GM18507 (cell line): ENCODE results near the gene ABAT.

ENCODE experiments used
- DNase-seq: peaks from one replicate; pipeline ENCODE4 v3.0.0; 2011; ENCODE audit warnings: low read depth; ENCODE audit not compliant: insufficient read length; ENCODE audit errors: extremely low spot score
- FAIRE-seq: peaks from 2 replicates; lab custom pipeline; 2011; peaks lifted over from hg19 to GRCh38; lab: Jason Lieb, UNC

The ABAT gene

DNA sequence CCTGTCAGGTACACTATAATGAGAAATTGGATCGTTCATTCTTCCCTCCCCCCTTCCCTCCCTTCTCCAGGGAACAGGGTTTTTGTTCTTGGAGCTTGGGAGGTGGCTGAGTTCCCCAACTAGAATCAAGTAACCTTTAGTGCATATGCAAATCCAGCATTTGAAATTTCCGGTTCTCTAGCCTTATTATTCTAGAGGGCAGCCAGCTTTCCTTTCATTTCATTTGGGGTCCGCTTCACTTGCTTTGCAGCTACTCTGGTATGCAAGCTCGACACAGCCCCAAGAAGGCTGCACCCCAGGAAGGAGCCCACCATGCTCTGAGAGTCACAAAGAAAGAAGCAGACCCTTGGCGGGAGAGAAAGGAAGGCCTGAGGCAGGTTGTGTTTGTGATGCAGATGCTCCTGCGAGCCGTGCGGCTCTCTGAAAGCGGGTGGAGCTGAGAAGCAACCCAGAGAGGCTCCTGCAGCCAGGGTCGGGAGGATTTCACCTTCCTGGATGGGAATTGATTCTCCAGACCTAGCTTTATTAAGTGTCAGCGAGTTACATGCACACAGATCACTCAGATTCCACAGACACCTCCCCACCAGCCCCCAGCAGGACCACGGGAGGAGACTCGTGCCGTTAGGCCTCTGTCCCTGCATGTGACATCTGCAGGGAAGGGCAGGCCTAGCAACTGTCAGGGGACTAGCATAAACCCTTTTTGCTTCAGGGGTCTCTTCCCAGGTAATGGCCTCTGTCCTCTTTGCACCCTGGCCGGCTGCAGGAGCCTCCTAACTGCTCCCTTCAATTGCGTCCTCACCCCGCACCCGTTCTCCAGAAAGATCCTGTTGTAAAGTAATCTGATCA lies 157.7 kb downstream of the ABAT start:
- FAIRE-seq (no peak), DNase-seq (no peak)

DNA sequence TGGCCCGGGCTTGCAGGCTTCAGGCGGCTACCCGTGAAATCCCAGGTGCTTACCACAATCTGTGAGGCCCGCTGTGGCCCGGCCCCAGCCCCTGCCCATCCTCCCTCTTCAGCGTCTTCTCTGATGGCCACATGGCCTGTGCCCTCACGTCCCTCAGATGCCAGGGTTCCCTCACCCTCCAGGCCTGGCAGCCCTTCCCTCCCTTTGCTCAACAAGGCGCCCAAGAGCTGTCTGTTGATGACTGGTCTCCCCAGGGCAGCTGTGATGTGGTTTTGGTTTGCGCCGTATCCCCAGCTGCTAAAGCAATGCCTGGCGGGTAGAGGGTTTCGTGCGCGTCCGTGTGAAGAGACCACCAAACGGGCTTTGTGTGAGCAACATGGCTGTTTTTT lies 158.3 kb downstream of the ABAT start:
- FAIRE-seq, result no peak

More for the DNA sequence above, 158.3 kb downstream of the ABAT start:
- DNase-seq, result no peak
